ENCODE measurements around the gene BAG1.

GRCh38 chr9:33227008-33227398, 37.5 kb downstream of the BAG1 start:
- TF ChIP-seq POLR2A (IDR thresholded peaks at IDR 0.05; ENCODE audit: low read length) (no peak), GATA1 (IDR thresholded peaks at IDR 0.05; ENCODE audit: low read depth, low read length) (no peak)
